ENCODE measurements around the gene CHAT. TPM values are rescaled to one million over a fixed set of nuclear protein-coding genes. Genes with fewer than 3 reads are reported as not detected.

Gene CHAT
- total RNA-seq, 1 experiment from 2014 or later = not detected

DNA sequence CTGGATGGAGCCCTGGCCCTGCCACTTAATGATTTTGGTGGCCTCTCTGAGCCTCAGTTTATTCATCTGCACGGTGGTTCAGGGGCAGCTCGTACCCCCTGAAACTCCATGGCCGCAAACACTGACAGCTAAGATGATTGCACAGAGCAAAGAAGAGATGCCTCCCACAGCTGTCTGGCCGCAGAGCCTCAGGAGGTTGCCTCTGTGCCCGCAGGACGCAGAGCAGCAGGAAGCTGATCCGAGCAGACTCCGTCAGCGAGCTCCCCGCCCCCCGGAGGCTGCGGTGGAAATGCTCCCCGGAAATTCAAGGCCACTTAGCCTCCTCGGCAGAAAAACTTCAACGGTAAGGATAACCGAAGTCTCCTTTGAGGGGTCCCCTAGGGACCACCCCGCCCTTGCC is 35.5 kb downstream of the CHAT start:
- Histone ChIP-seq H3K4me3 (no peak overlapping the region), H3K4me2 (no peak overlapping the region), H3K9me2 (ENCODE audit: insufficient read depth) (no peaks in the 10 kb centered on the region), H3K79me2 (ENCODE audit: low read depth) (no peaks in the 10 kb centered on the region), H3K27ac (no peak overlapping the region), H3K27me3 (ENCODE audit: insufficient read depth, low read depth) (peaks cover 38% of the 10 kb centered on the region), H2AFZ (no peak overlapping the region), H3K36me3 (ENCODE audit: low read depth) (no peaks in the 10 kb centered on the region), H4K20me1 (ENCODE audit: insufficient read depth) (no peaks in the 10 kb centered on the region), H3K9me3 (ENCODE audit: insufficient read depth, low read depth) (no peaks in the 10 kb centered on the region), H3K4me1 (replicated peaks; ENCODE audit: insufficient read depth) (no peaks in the 10 kb centered on the region), H3F3A (ENCODE audit: insufficient read depth, low read depth) (no peaks in the 10 kb centered on the region)
- intact Hi-C loops (cut with micrococcal nuclease; ENCODE audit: unreplicated experiment) = no loop called here
- TF ChIP-seq, protein P1, sequence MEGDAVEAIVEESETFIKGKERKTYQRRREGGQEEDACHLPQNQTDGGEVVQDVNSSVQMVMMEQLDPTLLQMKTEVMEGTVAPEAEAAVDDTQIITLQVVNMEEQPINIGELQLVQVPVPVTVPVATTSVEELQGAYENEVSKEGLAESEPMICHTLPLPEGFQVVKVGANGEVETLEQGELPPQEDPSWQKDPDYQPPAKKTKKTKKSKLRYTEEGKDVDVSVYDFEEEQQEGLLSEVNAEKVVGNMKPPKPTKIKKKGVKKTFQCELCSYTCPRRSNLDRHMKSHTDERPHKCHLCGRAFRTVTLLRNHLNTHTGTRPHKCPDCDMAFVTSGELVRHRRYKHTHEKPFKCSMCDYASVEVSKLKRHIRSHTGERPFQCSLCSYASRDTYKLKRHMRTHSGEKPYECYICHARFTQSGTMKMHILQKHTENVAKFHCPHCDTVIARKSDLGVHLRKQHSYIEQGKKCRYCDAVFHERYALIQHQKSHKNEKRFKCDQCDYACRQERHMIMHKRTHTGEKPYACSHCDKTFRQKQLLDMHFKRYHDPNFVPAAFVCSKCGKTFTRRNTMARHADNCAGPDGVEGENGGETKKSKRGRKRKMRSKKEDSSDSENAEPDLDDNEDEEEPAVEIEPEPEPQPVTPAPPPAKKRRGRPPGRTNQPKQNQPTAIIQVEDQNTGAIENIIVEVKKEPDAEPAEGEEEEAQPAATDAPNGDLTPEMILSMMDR (conservative IDR thresholded peaks at IDR 0.05) = no peak
- TF ChIP-seq EZH2 (IDR thresholded peaks at IDR 0.05; ENCODE audit: low read depth) = no peak
- BruUV-seq (replicated peaks) = no TSS peak
- peak in 1 of 2 experiments; percentile 31 for DNase-seq
- CTCF ChIA-PET = no interaction called here
- POLR2A ChIA-PET (ENCODE audit: unreplicated experiment) = no interaction called here

DNA sequence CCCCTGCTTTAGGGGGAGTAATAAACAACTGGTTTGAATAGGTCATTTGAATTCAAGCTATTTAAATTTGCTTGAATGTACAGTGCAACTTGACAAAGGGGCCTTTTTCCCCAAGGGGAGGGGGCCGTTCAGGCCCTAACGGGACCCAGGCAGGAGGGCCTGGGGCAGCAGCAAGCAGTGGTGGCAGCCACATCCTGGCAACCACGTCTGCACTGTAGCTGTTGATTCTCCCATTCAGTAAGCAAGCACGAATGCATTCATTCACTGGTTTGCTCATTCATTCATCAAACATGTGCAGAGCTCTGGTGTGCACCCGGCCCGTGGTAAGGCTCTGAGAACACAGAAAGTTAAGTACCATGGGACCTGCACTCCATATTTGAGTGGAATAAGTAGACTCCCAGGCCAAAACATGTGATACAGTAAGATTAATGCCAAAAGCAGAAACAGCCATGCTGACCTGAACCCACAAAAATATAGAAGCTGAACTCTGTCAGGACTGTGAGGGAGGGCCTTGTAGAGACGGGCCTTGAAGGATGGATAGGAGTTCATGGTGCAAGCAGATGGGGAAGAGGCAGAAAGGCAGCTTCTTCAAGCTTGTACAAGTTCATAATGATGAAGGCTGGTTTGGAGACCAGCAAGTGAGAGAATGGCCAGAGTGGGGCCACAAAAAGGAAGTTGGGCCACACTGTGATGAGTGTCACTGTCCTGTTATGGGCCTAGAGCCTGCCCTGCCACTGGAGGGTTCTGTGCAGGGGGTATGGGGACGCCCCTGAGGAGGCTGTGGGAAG is 36.3 kb downstream of the CHAT start:
- CTCF ChIA-PET = no interaction called here
- no peaks in the 10 kb centered on the region for H3K36me3 ChIP-seq (ENCODE audit: low read depth)
- H3F3A ChIP-seq (ENCODE audit: insufficient read depth, low read depth) = no peaks in the 10 kb centered on the region
- H3K4me2 ChIP-seq = no peak overlapping the region
- no peak overlapping the region for H3K4me3 ChIP-seq
- H4K20me1 ChIP-seq (ENCODE audit: insufficient read depth) = no peaks in the 10 kb centered on the region
- H2AFZ ChIP-seq = no peak overlapping the region
- no peak overlapping the region for H3K27ac ChIP-seq
- no peaks in the 10 kb centered on the region for H3K9me3 ChIP-seq (ENCODE audit: insufficient read depth, low read depth)
- no peaks in the 10 kb centered on the region for H3K4me1 ChIP-seq (replicated peaks; ENCODE audit: insufficient read depth)
- H3K9me2 ChIP-seq (ENCODE audit: insufficient read depth) = no peaks in the 10 kb centered on the region
- BruUV-seq (replicated peaks) = no TSS peak
- peaks cover 35% of the 10 kb centered on the region; the same call in 1 of the 2 replicates for H3K27me3 ChIP-seq (ENCODE audit: insufficient read depth, low read depth)
- POLR2A ChIA-PET (ENCODE audit: unreplicated experiment) = no interaction called here
- intact Hi-C loops (cut with micrococcal nuclease; ENCODE audit: unreplicated experiment) = no loop called here
- H3K79me2 ChIP-seq (ENCODE audit: low read depth) = no peaks in the 10 kb centered on the region
- peak in 1 of 2 experiments; percentile 21 for DNase-seq
- TF ChIP-seq, protein P1 (conservative IDR thresholded peaks at IDR 0.05) = no peak
- TF ChIP-seq EZH2 (IDR thresholded peaks at IDR 0.05; ENCODE audit: low read depth) = no peak

DNA sequence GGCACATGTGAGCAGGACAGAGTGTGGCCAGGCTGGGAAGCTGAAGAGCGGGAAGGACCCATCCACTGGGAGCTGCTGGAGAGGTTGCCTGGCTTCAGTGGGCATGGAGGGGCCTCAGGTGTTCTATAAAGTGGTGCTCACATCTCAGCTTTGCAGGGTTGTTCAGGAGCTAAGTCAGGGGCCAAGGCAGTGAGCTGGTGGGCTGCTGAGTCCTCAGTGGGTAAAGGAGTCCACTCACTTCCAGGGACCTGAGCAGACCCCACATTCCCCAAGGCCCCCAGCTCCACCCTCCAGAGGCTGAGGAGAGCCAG is 36.8 kb downstream of the CHAT start:
- Histone ChIP-seq H3F3A (ENCODE audit: insufficient read depth, low read depth) (no peaks in the 10 kb centered on the region), H3K4me1 (replicated peaks; ENCODE audit: insufficient read depth) (no peaks in the 10 kb centered on the region), H2AFZ (no peak overlapping the region), H3K4me3 (no peak overlapping the region), H3K9me2 (ENCODE audit: insufficient read depth) (no peaks in the 10 kb centered on the region), H3K27me3 (ENCODE audit: insufficient read depth, low read depth) (peaks cover 35% of the 10 kb centered on the region; the same call in 1 of the 2 replicates), H3K4me2 (no peak overlapping the region), H3K79me2 (ENCODE audit: low read depth) (no peaks in the 10 kb centered on the region), H3K27ac (no peak overlapping the region), H3K9me3 (ENCODE audit: insufficient read depth, low read depth) (no peaks in the 10 kb centered on the region), H3K36me3 (ENCODE audit: low read depth) (no peaks in the 10 kb centered on the region), H4K20me1 (ENCODE audit: insufficient read depth) (no peaks in the 10 kb centered on the region)
- ChIA-PET CTCF (no interaction called here), POLR2A (ENCODE audit: unreplicated experiment) (no interaction called here)
- DNase-seq = no peak
- TF ChIP-seq EZH2 (IDR thresholded peaks at IDR 0.05; ENCODE audit: low read depth) = no peak
- TF ChIP-seq, protein P1 (conservative IDR thresholded peaks at IDR 0.05) = no peak
- intact Hi-C loops (cut with micrococcal nuclease; ENCODE audit: unreplicated experiment) = no loop called here
- BruUV-seq (replicated peaks) = no TSS peak
